ENCODE data around the gene KRTAP5-10. TPM values are rescaled to one million over a fixed set of nuclear protein-coding genes. Genes with fewer than 3 reads are reported as not detected.
"Not testable (repeated sequence)": the region's sequence is repeated elsewhere in the genome, so short reads cannot be mapped to it uniquely, and the experiment has no call there.

KRTAP5-10 gene
- total RNA-seq, 1 donor from 2014 or later = not detected

DNA sequence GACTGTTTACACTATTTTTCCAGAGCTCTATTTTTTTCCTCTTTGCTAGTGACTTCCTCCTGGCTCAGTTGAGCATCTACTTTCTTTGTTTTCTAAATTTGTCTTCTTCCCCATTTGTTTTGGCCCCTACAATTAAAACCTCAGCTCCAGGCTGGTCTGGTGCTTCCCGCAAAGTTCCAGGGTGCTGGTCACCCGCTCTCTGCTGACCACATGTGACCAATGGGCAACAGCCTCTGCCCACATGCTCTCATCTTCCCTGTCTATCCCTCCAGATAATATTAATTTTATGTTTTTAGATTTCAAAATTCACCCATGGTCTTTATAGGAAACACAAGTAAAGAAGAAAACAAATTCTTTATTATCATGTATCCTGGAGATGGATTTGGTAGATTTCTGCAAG lies 17.6 kb downstream of the KRTAP5-10 start:
- H3K9me3 Mint-ChIP-seq; intact Hi-C loops (cut with micrococcal nuclease); DNase-seq (ENCODE audit: low spot score); H3K4me3 Mint-ChIP-seq; H3K27ac Mint-ChIP-seq; H3K36me3 Mint-ChIP-seq (ENCODE audit: low read depth): not testable (repeated sequence)
- Mint-ChIP-seq H3K4me1 (ENCODE audit: low read depth) (peaks cover 20% of the 10 kb centered on the region), H3K27me3 (ENCODE audit: insufficient read depth) (peaks cover 12% of the 10 kb centered on the region)

- H3K27ac Mint-ChIP-seq; DNase-seq (ENCODE audit: low spot score); H3K4me3 Mint-ChIP-seq; H3K9me3 Mint-ChIP-seq; H3K36me3 Mint-ChIP-seq (ENCODE audit: low read depth); intact Hi-C loops (cut with micrococcal nuclease); H3K27me3 Mint-ChIP-seq (ENCODE audit: insufficient read depth): not testable (repeated sequence)
- H3K4me1 Mint-ChIP-seq (ENCODE audit: low read depth) = peaks cover 21% of the 10 kb centered on the region
Observed at GRCh38 chr11:71585673-71586072, 20.3 kb downstream of the KRTAP5-10 start.

GRCh38 chr11:71588314-71588713 lies 23.0 kb downstream of the KRTAP5-10 start:
- DNase-seq (ENCODE audit: low spot score); H3K9me3 Mint-ChIP-seq; H3K27me3 Mint-ChIP-seq (ENCODE audit: insufficient read depth); intact Hi-C loops (cut with micrococcal nuclease); H3K27ac Mint-ChIP-seq; H3K4me1 Mint-ChIP-seq (ENCODE audit: low read depth); H3K36me3 Mint-ChIP-seq (ENCODE audit: low read depth); H3K4me3 Mint-ChIP-seq: not testable (repeated sequence)

DNA sequence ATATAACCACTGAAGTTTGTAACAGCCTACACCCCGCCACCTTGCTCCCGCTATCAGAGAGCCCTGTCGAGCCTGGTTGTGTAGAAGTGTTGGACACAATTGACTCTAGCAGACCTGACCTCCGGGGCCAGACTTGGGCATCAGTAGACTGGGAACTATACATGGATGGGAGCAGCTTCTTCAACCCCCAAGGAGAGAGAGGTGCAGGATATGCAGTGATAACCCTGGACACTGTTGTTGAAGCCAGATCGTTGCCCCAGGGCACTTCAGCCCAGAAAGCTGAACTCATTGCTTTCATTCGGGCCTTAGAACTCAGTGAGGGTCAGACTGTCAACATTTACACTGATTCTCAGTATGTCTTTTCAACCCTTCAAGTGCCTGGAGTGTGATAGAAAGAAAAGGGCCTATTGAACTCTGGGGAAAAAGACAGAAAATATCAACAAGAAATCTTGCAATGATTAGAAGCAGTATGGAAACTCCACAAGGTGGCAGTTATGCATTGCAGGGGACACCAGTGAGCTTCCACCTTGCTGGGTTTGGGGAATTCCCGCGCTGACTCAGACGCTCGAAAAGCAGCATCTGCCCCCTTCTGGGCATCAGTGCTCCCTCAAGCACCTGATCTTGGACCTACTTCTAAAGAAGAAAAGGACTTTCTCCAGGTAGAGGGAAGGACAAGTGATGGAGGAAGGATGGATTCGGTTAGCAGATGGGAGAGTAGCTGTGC lies 23.6 kb downstream of the KRTAP5-10 start:
- H3K4me3 Mint-ChIP-seq; H3K9me3 Mint-ChIP-seq; H3K36me3 Mint-ChIP-seq (ENCODE audit: low read depth); H3K4me1 Mint-ChIP-seq (ENCODE audit: low read depth); intact Hi-C loops (cut with micrococcal nuclease); H3K27ac Mint-ChIP-seq; H3K27me3 Mint-ChIP-seq (ENCODE audit: insufficient read depth): not testable (repeated sequence)
- peak; percentile 53 for DNase-seq (ENCODE audit: low spot score)

DNA sequence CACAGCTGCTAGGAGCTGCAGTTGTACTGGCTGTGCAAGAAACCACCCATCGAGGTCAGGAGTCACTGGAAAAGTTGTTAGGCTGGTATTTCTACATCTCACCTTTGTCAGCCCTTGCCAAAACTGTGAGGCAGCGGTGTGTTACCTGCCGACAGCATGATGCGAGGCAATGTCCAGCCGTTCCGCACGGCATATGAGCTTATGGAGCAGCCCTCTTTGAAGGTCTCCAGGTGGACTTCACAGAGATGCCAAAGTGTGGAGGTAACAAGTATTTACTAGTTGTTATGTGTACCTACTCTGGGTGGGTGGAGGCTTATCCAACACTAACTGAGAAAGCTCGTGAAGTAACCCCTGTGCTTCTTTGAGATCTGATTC lies 24.2 kb downstream of the KRTAP5-10 start:
- intact Hi-C loops (cut with micrococcal nuclease); H3K4me1 Mint-ChIP-seq (ENCODE audit: low read depth); H3K9me3 Mint-ChIP-seq; H3K27ac Mint-ChIP-seq; H3K36me3 Mint-ChIP-seq (ENCODE audit: low read depth); H3K4me3 Mint-ChIP-seq; DNase-seq (ENCODE audit: low spot score); H3K27me3 Mint-ChIP-seq (ENCODE audit: insufficient read depth): not testable (repeated sequence)

DNA sequence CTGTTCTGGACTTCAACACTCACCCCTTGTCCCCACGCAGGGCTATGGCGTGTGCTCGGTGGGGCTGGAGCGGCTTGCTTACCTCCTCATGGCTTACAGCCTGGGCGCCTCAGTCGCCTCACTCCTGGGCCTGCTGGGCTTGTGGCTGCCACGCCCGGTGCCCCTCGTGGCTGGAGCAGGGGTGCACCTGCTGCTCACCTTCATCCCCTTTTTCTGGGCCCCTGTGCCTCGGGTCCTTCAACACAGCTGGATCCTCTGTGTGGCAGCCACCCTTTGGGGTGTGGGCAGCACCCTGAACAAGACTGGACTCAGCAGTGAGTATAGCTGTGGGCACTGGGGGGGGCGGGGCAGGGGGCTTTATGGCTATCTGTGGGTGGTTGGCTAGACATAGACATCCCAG lies 37.9 kb downstream of the KRTAP5-10 start:
- H3K4me3 Mint-ChIP-seq; H3K36me3 Mint-ChIP-seq (ENCODE audit: low read depth): not testable (repeated sequence)

GRCh38 chr11:71604798-71605488 lies 39.6 kb downstream of the KRTAP5-10 start:
- H3K4me1 Mint-ChIP-seq (ENCODE audit: low read depth); H3K9me3 Mint-ChIP-seq; H3K36me3 Mint-ChIP-seq (ENCODE audit: low read depth); intact Hi-C loops (cut with micrococcal nuclease); DNase-seq (ENCODE audit: low spot score); H3K4me3 Mint-ChIP-seq; H3K27ac Mint-ChIP-seq: not testable (repeated sequence)
- peaks cover 30% of the 10 kb centered on the region for H3K27me3 Mint-ChIP-seq (ENCODE audit: insufficient read depth)

More for the DNA sequence above, 37.9 kb downstream of the KRTAP5-10 start:
- intact Hi-C loops (cut with micrococcal nuclease); H3K27ac Mint-ChIP-seq; H3K4me1 Mint-ChIP-seq (ENCODE audit: low read depth); H3K9me3 Mint-ChIP-seq; DNase-seq (ENCODE audit: low spot score): not testable (repeated sequence)
- peaks cover 22% of the 10 kb centered on the region for H3K27me3 Mint-ChIP-seq (ENCODE audit: insufficient read depth)

- H3K4me1 Mint-ChIP-seq (ENCODE audit: low read depth); H3K9me3 Mint-ChIP-seq; H3K4me3 Mint-ChIP-seq; intact Hi-C loops (cut with micrococcal nuclease); DNase-seq (ENCODE audit: low spot score); H3K27ac Mint-ChIP-seq; H3K36me3 Mint-ChIP-seq (ENCODE audit: low read depth): not testable (repeated sequence)
- H3K27me3 Mint-ChIP-seq (ENCODE audit: insufficient read depth) = peaks cover 35% of the 10 kb centered on the region
Observed at GRCh38 chr11:71606853-71607519, 41.6 kb downstream of the KRTAP5-10 start.

DNA sequence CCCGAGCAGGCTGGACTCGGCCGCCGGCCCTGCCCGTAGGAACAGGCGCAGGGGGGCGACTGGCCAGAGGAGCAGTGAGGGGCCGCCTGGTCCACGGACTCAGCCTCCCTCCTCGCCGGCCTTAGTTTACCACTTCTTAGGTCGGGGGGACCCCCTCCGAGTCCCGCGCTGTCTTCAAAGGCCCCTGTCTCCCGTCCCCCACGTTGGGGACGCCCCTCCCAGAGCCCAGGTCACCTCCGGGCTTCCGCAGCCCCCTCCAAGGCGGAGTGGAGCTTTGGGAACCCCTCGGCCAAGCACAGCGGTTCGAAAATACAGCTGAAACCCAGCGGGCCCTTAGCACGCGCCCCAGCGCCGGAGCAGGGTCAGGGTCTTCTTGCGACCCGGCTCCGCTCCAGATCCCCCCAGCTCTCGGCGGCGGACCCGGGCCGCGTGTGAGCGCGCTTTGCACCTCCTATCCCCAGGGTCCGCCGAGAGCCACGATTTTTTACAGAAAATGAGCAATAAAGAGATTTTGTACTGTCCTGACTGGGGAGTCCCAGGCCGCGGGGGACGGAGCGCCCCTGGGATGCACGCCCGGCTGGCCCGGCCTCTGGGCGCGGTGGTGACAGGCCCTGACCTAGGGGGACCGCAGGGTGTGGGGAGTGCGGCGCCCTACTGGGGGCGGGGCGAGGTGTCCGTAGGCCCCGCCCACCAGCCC lies 42.3 kb downstream of the KRTAP5-10 start:
- H3K4me3 Mint-ChIP-seq; H3K27ac Mint-ChIP-seq; DNase-seq (ENCODE audit: low spot score); H3K9me3 Mint-ChIP-seq; H3K36me3 Mint-ChIP-seq (ENCODE audit: low read depth); intact Hi-C loops (cut with micrococcal nuclease); H3K4me1 Mint-ChIP-seq (ENCODE audit: low read depth): not testable (repeated sequence)
- peaks cover 35% of the 10 kb centered on the region for H3K27me3 Mint-ChIP-seq (ENCODE audit: insufficient read depth)

GRCh38 chr11:71608272-71608671 lies 42.9 kb downstream of the KRTAP5-10 start:
- intact Hi-C loops (cut with micrococcal nuclease); H3K27ac Mint-ChIP-seq; H3K9me3 Mint-ChIP-seq; H3K4me1 Mint-ChIP-seq (ENCODE audit: low read depth); H3K4me3 Mint-ChIP-seq; DNase-seq (ENCODE audit: low spot score); H3K36me3 Mint-ChIP-seq (ENCODE audit: low read depth): not testable (repeated sequence)
- peaks cover 35% of the 10 kb centered on the region for H3K27me3 Mint-ChIP-seq (ENCODE audit: insufficient read depth)

DNA sequence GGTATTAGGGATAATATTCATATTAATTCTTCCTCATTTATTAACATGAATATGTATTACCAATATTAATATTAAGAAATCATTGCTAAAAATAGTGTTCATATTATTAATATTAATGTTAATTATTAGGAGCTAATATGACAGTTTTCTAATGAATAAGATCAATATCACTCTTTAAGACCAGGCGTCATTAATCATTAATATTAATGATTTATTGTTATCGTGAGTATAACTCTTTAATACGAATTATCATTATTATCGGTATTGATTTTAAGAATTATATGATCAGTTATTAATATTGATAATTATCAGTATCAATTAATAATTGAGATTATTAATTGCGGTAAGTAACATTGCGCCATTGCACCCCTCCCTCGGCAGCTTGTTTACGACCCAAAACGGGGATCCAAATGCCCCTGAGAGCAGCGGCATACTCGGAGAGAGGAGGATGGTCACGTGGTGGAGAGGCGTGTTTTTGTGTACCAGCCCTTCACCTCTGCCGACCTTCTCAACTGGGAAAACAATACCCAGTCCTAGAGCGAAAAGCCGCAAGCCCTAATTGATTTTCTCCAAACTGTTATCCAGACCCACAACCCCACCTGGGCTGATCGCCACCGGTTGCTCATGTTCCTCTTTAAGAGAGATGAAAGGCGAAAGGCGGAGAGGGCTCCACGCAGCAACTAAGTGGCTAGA lies 46.0 kb downstream of the KRTAP5-10 start:
- H3K36me3 Mint-ChIP-seq (ENCODE audit: low read depth); intact Hi-C loops (cut with micrococcal nuclease); H3K9me3 Mint-ChIP-seq: not testable (repeated sequence)

DNA sequence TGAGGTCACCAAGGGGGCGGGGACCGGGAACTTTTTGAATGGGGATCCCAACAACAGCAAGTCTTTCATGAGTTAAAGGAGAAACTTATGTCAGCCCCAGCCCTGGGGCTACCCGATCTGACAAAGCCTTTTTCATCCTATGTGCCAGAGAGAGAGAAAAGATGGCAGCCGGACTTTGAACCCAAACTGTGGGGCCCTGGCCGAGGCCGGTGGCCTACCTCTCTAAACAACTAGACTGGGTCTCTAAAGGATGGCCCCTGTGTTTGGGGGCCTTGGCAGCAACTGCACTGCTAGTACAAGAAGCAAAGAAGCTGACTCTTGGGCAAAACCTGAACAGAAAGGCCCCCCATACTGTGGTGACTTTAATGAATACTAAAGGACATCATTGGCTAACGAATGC lies 48.6 kb downstream of the KRTAP5-10 start:
- H3K4me1 Mint-ChIP-seq (ENCODE audit: low read depth); H3K9me3 Mint-ChIP-seq; H3K4me3 Mint-ChIP-seq; intact Hi-C loops (cut with micrococcal nuclease); DNase-seq (ENCODE audit: low spot score); H3K27me3 Mint-ChIP-seq (ENCODE audit: insufficient read depth); H3K27ac Mint-ChIP-seq; H3K36me3 Mint-ChIP-seq (ENCODE audit: low read depth): not testable (repeated sequence)

More for the DNA sequence above, 46.0 kb downstream of the KRTAP5-10 start:
- not testable (repeated sequence) for H3K4me3 Mint-ChIP-seq; H3K4me1 Mint-ChIP-seq (ENCODE audit: low read depth); H3K27ac Mint-ChIP-seq; DNase-seq (ENCODE audit: low spot score)
- H3K27me3 Mint-ChIP-seq (ENCODE audit: insufficient read depth) = peaks cover 19% of the 10 kb centered on the region

Data from activated T-helper 1 cell treated with anti-CD3 and anti-CD28 coated beads, Interleukin-12 subunit alpha, Interleukin-12 subunit beta, Interleukin-2, Interleukin-4 antibody, amounts not matched to agents 30 ng/mL and 10 ng/mL and 1 ng/mL, durations not matched to agents 14 hours and 24 hours and 36 hours (primary cell).